ENCODE measurements around the gene FBXO31. TPM values are rescaled to one million over a fixed set of nuclear protein-coding genes. Genes with fewer than 3 reads are reported as not detected.

The FBXO31 gene
- total RNA-seq, 1 donor from 2014 or later = 50.3 TPM

Other genes with a start within 250 kb of the FBXO31 start
- gene C16orf95, start 66.4 kb downstream of the FBXO31 start, total RNA-seq = 6.1 TPM
- gene MAP1LC3B, start 8.6 kb upstream of the FBXO31 start, total RNA-seq = 55.9 TPM
- 28.4 TPM for gene ZCCHC14, start 109.2 kb upstream of the FBXO31 start, total RNA-seq
- gene JPH3, start 218.7 kb upstream of the FBXO31 start, total RNA-seq = 0.22 TPM